ENCODE data around the gene MGA. TPM values are rescaled to one million over a fixed set of nuclear protein-coding genes. Genes with fewer than 3 reads are reported as not detected.

MGA gene
- polyA plus RNA-seq, 1 donor (not counting 4 experiments of a cell fraction or from before 2014, with no cell fraction given), result 6.3 TPM

DNA sequence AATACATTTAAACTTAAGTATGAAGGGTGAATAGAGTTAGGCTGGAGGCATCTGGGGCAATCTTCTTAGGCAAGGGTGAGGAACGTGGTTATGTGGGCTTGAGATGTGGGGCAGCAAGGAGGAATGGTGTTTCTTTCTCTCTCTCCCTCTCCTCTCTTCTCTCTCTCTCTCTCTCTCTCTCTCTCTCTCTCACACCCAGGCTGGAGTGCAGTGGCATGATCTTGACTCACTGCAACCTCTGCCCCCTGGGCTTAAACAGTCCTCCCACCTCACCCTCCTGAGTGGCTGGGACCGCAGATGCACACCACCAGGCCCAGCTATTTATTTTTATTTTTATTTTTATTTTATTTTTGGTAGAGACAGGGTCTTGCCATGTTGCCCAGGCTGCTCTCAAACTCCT, 4.0 kb upstream of the MGA start:
- TF ChIP-seq EZH2 (IDR thresholded peaks at IDR 0.05; ENCODE audit: low read length), result no peak
- TF ChIP-seq, protein P1, sequence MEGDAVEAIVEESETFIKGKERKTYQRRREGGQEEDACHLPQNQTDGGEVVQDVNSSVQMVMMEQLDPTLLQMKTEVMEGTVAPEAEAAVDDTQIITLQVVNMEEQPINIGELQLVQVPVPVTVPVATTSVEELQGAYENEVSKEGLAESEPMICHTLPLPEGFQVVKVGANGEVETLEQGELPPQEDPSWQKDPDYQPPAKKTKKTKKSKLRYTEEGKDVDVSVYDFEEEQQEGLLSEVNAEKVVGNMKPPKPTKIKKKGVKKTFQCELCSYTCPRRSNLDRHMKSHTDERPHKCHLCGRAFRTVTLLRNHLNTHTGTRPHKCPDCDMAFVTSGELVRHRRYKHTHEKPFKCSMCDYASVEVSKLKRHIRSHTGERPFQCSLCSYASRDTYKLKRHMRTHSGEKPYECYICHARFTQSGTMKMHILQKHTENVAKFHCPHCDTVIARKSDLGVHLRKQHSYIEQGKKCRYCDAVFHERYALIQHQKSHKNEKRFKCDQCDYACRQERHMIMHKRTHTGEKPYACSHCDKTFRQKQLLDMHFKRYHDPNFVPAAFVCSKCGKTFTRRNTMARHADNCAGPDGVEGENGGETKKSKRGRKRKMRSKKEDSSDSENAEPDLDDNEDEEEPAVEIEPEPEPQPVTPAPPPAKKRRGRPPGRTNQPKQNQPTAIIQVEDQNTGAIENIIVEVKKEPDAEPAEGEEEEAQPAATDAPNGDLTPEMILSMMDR (optimal IDR thresholded peaks at IDR 0.05 in 1 of 3, IDR thresholded peaks at IDR 0.05 in 1 of 3, conservative IDR thresholded peaks at IDR 0.05 in 1 of 3; ENCODE audit: extremely low read depth in 1 of 3, insufficient read depth in 2 of 3, low read length in 3 of 3), result no peak

DNA sequence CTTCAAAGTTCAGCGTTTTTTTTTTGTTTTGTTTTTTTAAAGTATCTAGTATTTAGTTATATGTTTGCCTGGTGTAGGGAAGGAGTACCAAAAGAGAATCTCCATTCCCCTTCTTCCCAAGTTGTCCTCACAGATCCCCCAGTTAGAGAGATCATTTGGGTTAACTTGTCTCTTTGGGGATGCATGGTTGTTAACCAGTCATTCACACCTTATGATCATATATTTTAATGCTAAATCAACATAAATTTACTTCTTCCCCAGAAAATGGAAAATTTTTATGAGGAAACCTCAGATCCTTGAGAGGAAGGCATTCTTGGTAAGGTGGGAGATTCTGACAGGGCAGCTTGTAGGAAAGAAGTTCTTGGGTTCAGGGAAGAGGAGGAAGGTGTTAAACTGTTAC, 1.5 kb upstream of the MGA start:
- Histone ChIP-seq H3K4me1 (ENCODE audit: control insufficient read depth, extremely low read depth, insufficient read depth, low read length) (peaks cover 21% of the 10 kb centered on the region), H4K20me1 (ENCODE audit: control insufficient read depth, extremely low read depth, insufficient read depth, low read length) (no peaks in the 10 kb centered on the region), H3K9me3 (ENCODE audit: control insufficient read depth, low read depth, low read length) (no peaks in the 10 kb centered on the region), H3K27me3 (ENCODE audit: control insufficient read depth, extremely low read depth, insufficient read depth, low read length) (peaks cover 13% of the 10 kb centered on the region), H3K79me2 (ENCODE audit: control insufficient read depth, insufficient read depth, low read length) (peaks cover 19% of the 10 kb centered on the region), H3K9me1 (ENCODE audit: control insufficient read depth, extremely low read depth, insufficient read depth, low read length) (no peaks in the 10 kb centered on the region), H3K4me2 (ENCODE audit: control insufficient read depth, extremely low read depth, insufficient read depth, low read depth, low read length) (no peak overlapping the region), H3K9ac (ENCODE audit: control insufficient read depth, extremely low read depth, insufficient read depth, low read length) (no peak overlapping the region), H3K36me3 (ENCODE audit: control insufficient read depth in 2 of 2, extremely low read depth in 1 of 2, insufficient read depth in 2 of 2, low read length in 2 of 2) (no peaks in the 10 kb centered on the region), H3K27ac (ENCODE audit: control insufficient read depth, insufficient read depth, low read length) (no peak overlapping the region), H3K4me3 (ENCODE audit: control insufficient read depth in 2 of 3, extremely low read depth in 1 of 3, insufficient read depth in 2 of 3, low read depth in 1 of 3, low read length in 3 of 3) (no peak overlapping the region), H2AFZ (ENCODE audit: control insufficient read depth, low read length) (no peak overlapping the region)
- no peak for TF ChIP-seq EZH2 (IDR thresholded peaks at IDR 0.05; ENCODE audit: low read length)
- TF ChIP-seq, protein P1 (optimal IDR thresholded peaks at IDR 0.05 in 1 of 3, IDR thresholded peaks at IDR 0.05 in 1 of 3, conservative IDR thresholded peaks at IDR 0.05 in 1 of 3; ENCODE audit: extremely low read depth in 1 of 3, insufficient read depth in 2 of 3, low read length in 3 of 3), result no peak
- DNase-seq (ENCODE audit: low read depth, low spot score) (no peak), FAIRE-seq (no peak)
- dilution Hi-C loops (cut with MboI; ENCODE audit: extremely low pct_ligation_motif_present, low sequenced_read_pairs), result no loop called here

More for the DNA sequence above, 4.0 kb upstream of the MGA start:
- Histone ChIP-seq H3K27me3 (ENCODE audit: control insufficient read depth, extremely low read depth, insufficient read depth, low read length) (peaks cover 13% of the 10 kb centered on the region), H3K27ac (ENCODE audit: control insufficient read depth, insufficient read depth, low read length) (no peak overlapping the region), H3K4me2 (ENCODE audit: control insufficient read depth, extremely low read depth, insufficient read depth, low read depth, low read length) (no peak overlapping the region), H3K79me2 (ENCODE audit: control insufficient read depth, insufficient read depth, low read length) (no peaks in the 10 kb centered on the region), H3K9ac (ENCODE audit: control insufficient read depth, extremely low read depth, insufficient read depth, low read length) (no peak overlapping the region), H3K36me3 (ENCODE audit: control insufficient read depth in 2 of 2, extremely low read depth in 1 of 2, insufficient read depth in 2 of 2, low read length in 2 of 2) (no peaks in the 10 kb centered on the region), H4K20me1 (ENCODE audit: control insufficient read depth, extremely low read depth, insufficient read depth, low read length) (no peaks in the 10 kb centered on the region), H3K4me3 (ENCODE audit: control insufficient read depth in 2 of 3, extremely low read depth in 1 of 3, insufficient read depth in 2 of 3, low read depth in 1 of 3, low read length in 3 of 3) (no peak overlapping the region), H2AFZ (ENCODE audit: control insufficient read depth, low read length) (no peak overlapping the region), H3K9me3 (ENCODE audit: control insufficient read depth, low read depth, low read length) (no peaks in the 10 kb centered on the region), H3K9me1 (ENCODE audit: control insufficient read depth, extremely low read depth, insufficient read depth, low read length) (no peaks in the 10 kb centered on the region), H3K4me1 (ENCODE audit: control insufficient read depth, extremely low read depth, insufficient read depth, low read length) (peaks cover 12% of the 10 kb centered on the region)
- no peak for DNase-seq (ENCODE audit: low read depth, low spot score)
- dilution Hi-C loops (cut with MboI; ENCODE audit: extremely low pct_ligation_motif_present, low sequenced_read_pairs), result no loop called here
- FAIRE-seq, result no peak

All from keratinocyte (primary cell).